OCI-LY3 (cell line): ENCODE data around the gene SP140.

Source experiments
- EZH2phosphoT487 ChIP-seq: fragments of 200-600 bp; shearing (Covaris generic); IDR thresholded peaks from 2 replicates; pipeline ENCODE4 v1.6.1; 2018; ENCODE audit warnings: antibody characterized with exemption, mixed run types, low read depth
- TF ChIP-seq, protein P1 (sequence below): fragments of 200-600, 300-600 bp; sonication (generic); IDR thresholded peaks from 2 replicates; pipeline ENCODE4 v1.5.1; 2014; ENCODE audit warnings: antibody characterized with exemption, low read length, low read depth

DNA sequence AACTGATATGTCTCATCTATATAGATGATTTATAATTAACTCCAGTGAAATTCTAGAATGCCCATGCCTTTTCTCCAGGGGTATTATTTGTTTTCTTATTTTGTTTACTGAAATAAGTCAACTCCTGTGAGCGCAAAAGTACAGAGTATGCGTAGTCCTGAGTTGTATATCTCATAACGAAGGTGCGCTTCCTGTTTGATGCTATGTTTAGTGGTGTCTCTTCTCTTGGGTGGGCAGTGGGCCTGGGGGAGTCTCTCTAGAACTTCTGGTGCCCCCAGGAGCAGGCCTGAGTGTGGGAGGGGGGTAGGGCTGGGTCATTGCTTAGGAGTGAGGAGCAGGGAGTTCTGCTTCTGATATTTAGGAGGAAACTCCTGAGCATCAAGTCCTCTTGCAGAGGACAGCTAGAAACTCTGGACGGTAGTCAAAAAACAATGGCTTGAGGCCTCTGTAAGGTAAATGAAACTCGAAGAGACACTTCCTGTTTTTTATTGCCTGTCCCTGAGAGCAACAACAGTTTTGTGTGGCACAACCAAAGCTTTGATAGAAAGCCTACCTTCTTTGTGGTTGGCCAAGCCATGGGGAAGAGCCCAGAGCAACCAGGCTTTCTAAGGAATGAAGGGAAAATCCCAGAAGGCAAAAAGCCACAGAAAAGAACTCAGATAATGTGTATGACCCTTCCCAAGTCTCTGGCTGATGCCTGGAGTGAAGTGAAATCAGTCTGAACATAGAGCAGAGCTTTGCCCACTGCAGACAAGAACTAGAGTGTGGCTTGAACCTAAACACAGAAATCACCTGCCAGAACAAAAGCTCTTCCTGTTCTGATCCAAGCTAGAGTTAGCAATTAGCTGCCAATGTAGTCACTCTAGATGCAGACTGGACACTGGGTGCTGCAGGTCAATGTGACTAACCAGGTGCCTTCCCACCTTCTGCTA lies 92.9 kb downstream of the SP140 start:
- TF ChIP-seq, protein P1, sequence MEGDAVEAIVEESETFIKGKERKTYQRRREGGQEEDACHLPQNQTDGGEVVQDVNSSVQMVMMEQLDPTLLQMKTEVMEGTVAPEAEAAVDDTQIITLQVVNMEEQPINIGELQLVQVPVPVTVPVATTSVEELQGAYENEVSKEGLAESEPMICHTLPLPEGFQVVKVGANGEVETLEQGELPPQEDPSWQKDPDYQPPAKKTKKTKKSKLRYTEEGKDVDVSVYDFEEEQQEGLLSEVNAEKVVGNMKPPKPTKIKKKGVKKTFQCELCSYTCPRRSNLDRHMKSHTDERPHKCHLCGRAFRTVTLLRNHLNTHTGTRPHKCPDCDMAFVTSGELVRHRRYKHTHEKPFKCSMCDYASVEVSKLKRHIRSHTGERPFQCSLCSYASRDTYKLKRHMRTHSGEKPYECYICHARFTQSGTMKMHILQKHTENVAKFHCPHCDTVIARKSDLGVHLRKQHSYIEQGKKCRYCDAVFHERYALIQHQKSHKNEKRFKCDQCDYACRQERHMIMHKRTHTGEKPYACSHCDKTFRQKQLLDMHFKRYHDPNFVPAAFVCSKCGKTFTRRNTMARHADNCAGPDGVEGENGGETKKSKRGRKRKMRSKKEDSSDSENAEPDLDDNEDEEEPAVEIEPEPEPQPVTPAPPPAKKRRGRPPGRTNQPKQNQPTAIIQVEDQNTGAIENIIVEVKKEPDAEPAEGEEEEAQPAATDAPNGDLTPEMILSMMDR = no peak
- no peak for TF ChIP-seq EZH2phosphoT487
